ENCODE results near the gene LMF2.

The LMF2 gene

GRCh38 chr22:50467341-50467740, 40.2 kb downstream of the LMF2 start:
- in situ Hi-C loops (cut with MboI; ENCODE audit: low sequenced_read_pairs) = no loop called here

- in situ Hi-C loops (cut with MboI; ENCODE audit: low sequenced_read_pairs) = no loop called here
These were observed 42.2 kb downstream of the LMF2 start for GRCh38 chr22:50465066-50465930.

GRCh38 chr22:50464451-50464850, 43.1 kb downstream of the LMF2 start:
- in situ Hi-C loops (cut with MboI; ENCODE audit: low sequenced_read_pairs) = no loop called here

DNA sequence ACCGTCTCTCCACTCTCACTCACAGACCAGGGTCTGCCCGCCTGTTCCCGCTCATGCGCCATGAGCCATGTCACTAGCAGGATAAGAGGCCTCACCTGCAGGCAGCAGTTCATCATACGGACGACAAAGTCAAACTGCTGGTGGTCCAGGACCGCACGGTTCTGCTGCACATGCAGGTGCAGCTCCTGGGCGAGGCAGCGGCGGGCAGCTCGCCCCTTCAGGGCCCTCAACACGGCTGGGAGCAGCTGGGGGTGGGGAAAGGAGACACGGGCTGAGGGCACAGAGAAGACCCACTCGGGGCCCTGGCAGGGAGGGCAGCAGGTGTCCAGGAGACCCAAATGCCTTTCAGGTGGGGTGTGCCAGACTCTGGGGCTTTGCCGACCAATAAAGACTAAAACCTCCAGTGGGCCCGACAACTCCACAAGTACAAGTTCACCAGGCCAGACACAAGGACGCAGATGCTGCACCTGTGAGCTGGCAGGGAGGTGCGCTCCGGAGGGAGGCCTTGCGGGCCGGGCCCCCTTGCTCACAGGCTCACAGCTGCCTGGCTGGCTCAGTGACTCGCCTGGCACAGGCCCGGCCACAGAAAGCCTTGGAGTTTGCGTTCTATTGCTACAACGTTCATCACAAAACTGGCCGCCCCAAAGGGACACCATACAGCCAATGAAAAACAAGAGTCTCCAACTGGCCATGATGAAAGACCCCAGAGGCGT, 44.2 kb downstream of the LMF2 start:
- in situ Hi-C loops (cut with MboI; ENCODE audit: low sequenced_read_pairs) = no loop called here

DNA sequence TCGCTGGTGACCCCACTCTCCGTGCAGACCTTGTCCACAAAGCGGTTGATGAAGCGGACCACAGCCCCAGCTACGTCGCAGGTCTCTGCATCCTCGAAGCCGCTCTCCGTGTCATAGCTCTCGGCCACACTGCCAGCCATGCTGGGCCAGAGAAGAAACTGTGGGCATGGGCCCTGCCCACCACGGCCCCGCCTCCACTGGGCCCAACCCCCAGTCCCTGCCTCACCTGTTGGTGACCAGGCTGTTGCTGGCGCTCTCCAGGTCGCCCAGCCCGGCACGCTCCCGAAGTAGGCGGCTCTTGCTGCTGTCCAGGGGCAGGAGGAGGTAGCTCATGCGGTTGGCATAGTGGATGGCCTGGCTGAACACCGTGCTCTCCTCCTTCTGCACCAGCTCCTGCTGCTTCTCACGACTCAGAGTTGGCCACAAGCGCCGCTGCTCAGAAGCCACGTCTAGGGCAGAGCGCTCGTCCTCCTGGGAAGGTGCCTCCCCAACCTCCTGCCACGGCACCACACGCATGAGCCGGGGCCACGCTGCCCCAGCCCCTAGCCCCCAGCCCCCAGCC, 45.4 kb downstream of the LMF2 start:
- in situ Hi-C loops (cut with MboI; ENCODE audit: low sequenced_read_pairs) = no loop called here

GRCh38 chr22:50461536-50461935, 46.0 kb downstream of the LMF2 start:
- in situ Hi-C loops (cut with MboI; ENCODE audit: low sequenced_read_pairs) = no loop called here

- in situ Hi-C loops (cut with MboI; ENCODE audit: low sequenced_read_pairs) = no loop called here
These were observed 46.6 kb downstream of the LMF2 start for GRCh38 chr22:50460938-50461337.

- in situ Hi-C loops (cut with MboI; ENCODE audit: low sequenced_read_pairs) = no loop called here
These were observed 47.9 kb downstream of the LMF2 start for GRCh38 chr22:50459496-50460140.

- in situ Hi-C loops (cut with MboI; ENCODE audit: low sequenced_read_pairs) = no loop called here
These were observed 48.5 kb downstream of the LMF2 start for GRCh38 chr22:50459016-50459415.

- in situ Hi-C loops (cut with MboI; ENCODE audit: low sequenced_read_pairs) = no loop called here
These were observed 50.9 kb downstream of the LMF2 start for GRCh38 chr22:50456466-50457234.

- in situ Hi-C loops (cut with MboI; ENCODE audit: low sequenced_read_pairs) = no loop called here
These were observed 51.5 kb downstream of the LMF2 start for GRCh38 chr22:50456026-50456425.

GRCh38 chr22:50455201-50455600, 52.3 kb downstream of the LMF2 start:
- in situ Hi-C loops (cut with MboI; ENCODE audit: low sequenced_read_pairs) = no loop called here

DNA sequence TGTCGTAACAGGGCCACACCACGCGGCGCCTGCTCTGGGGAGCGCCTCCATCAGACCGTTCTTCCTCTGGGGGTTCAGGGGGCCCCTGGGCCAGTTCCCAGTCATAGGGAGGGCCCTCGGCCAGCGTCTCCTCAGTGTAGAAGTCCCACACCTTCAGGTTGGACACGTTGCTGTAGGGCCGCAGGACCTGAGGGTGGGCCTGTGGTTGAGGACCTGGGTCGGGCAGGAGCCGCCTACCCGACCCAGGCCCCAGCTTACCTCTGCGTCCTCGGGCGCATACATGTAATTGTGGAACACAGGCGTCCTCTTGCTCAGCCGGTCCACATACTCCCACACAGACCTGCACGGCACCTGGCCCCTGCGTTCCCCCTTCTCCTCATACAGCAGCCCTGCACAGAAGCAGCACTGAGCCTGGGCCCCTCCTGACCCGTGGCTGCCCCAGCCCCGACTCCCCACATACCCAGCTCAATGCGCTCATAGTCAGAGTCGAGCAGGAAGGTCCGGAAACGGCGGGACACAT, 52.9 kb downstream of the LMF2 start:
- in situ Hi-C loops (cut with MboI; ENCODE audit: low sequenced_read_pairs) = no loop called here

Data from HL-60/S4 treated with retinoic acid at 250 ng/mL for 4 days and 3 days (cell line).